Activated CD8-positive, alpha-beta T cell treated with anti-CD3 and anti-CD28 coated beads for 36 hours (primary cell): ENCODE results near the gene GALNT14. TPM values are rescaled to one million over a fixed set of nuclear protein-coding genes. Genes with fewer than 3 reads are reported as not detected.

Experiments used
- ATAC-seq: fragments of 200-7000 bp; cut with Tn5 transposase; one replicate; pipeline ENCODE4 v1.10.0; 2021; ENCODE audit warnings: mild to moderate bottlenecking, moderate library complexity
- CTCF ChIA-PET: fragments of 350-600 bp; sonication (Branson Sonifier 250); formaldehyde crosslinking; loops from one replicate; lab custom pipeline; 2021; ENCODE audit warnings: antibody characterized with exemption; lab: Charles Lee
- POLR2A ChIA-PET: fragments of 350-600 bp; sonication (Branson Sonifier 250); formaldehyde crosslinking; loops from one replicate; lab custom pipeline; 2021; ENCODE audit warnings: antibody characterized with exemption; lab: Charles Lee
- DNase-seq: peaks from one replicate; pipeline ENCODE4 v3.0.0-alpha.2; 2020
- H3K27ac Mint-ChIP-seq: one replicate; pipeline ENCODE4 v1.8.0; 2021; ENCODE audit warnings: mild to moderate bottlenecking, mixed read lengths
- H3K27me3 Mint-ChIP-seq: one replicate; pipeline ENCODE4 v1.8.0; 2021; ENCODE audit warnings: mixed read lengths
- H3K36me3 Mint-ChIP-seq: one replicate; pipeline ENCODE4 v1.8.0; 2021; ENCODE audit warnings: low read depth, mixed read lengths
- H3K4me1 Mint-ChIP-seq: one replicate; pipeline ENCODE4 v1.8.0; 2021; ENCODE audit warnings: low read depth, mixed read lengths
- H3K4me3 Mint-ChIP-seq: one replicate; pipeline ENCODE4 v1.8.0; 2021; ENCODE audit warnings: mild to moderate bottlenecking, moderate library complexity, mixed read lengths
- H3K9me3 Mint-ChIP-seq: one replicate; pipeline ENCODE4 v1.8.0; 2021; ENCODE audit warnings: mixed read lengths
- intact Hi-C: fragments of 100-400 bp; cut with micrococcal nuclease; formaldehyde crosslinking; loops from one replicate; pipeline ENCODE4 v1.10.0; 2022
- total RNA-seq, 2 experiments: library from RNA; stranded (reverse); gene quantifications; one replicate each; pipeline ENCODE4 v1.2.3, GENCODE V29; 2021
- TF ChIP-seq, protein P1 (sequence below): fragments of 200-600 bp; IDR thresholded peaks from one replicate; pipeline ENCODE4 v1.8.0; 2022; ENCODE audit warnings: antibody characterized with exemption, mild to moderate bottlenecking

Gene GALNT14
- total RNA-seq, 2 experiments from 2014 or later: 1.1 to 1.9 TPM

DNA sequence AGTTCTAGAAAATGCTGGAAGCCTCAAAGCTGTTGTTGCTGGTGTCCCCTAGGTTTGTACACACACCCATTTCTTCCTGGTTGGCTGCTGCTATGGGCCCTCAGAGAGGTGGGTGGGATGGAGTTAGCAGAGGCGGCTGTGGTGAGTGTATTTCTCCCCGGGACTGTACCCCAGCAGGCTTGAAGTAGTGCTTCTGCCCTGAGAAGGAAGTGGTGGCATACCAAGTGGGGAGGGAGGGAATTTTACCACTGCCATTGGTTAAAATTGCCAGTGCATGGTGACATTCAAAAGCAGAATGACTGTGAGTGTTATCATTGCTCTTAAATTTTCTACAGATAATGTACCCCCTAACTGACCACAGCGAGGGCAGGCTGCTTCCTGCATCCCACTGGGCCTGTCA is 205.4 kb downstream of the GALNT14 start:
- Mint-ChIP-seq H3K36me3 (no peaks in the 10 kb centered on the region), H3K27me3 (no peaks in the 10 kb centered on the region), H3K4me1 (peaks cover 16% of the 10 kb centered on the region), H3K9me3 (no peaks in the 10 kb centered on the region), H3K27ac (no peak overlapping the region), H3K4me3 (no peak overlapping the region)
- peak; percentile 97 for ATAC-seq
- CTCF ChIA-PET: interaction anchor here (0.7 kb wide), 1 partner anchor 221 kb away, joined by 3 read pairs; no protein-coding TSS in a partner anchor
- POLR2A ChIA-PET: no interaction called here
- TF ChIP-seq, protein P1, sequence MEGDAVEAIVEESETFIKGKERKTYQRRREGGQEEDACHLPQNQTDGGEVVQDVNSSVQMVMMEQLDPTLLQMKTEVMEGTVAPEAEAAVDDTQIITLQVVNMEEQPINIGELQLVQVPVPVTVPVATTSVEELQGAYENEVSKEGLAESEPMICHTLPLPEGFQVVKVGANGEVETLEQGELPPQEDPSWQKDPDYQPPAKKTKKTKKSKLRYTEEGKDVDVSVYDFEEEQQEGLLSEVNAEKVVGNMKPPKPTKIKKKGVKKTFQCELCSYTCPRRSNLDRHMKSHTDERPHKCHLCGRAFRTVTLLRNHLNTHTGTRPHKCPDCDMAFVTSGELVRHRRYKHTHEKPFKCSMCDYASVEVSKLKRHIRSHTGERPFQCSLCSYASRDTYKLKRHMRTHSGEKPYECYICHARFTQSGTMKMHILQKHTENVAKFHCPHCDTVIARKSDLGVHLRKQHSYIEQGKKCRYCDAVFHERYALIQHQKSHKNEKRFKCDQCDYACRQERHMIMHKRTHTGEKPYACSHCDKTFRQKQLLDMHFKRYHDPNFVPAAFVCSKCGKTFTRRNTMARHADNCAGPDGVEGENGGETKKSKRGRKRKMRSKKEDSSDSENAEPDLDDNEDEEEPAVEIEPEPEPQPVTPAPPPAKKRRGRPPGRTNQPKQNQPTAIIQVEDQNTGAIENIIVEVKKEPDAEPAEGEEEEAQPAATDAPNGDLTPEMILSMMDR: no peak
- intact Hi-C loops: no loop called here
- peak; percentile 71 for DNase-seq

DNA sequence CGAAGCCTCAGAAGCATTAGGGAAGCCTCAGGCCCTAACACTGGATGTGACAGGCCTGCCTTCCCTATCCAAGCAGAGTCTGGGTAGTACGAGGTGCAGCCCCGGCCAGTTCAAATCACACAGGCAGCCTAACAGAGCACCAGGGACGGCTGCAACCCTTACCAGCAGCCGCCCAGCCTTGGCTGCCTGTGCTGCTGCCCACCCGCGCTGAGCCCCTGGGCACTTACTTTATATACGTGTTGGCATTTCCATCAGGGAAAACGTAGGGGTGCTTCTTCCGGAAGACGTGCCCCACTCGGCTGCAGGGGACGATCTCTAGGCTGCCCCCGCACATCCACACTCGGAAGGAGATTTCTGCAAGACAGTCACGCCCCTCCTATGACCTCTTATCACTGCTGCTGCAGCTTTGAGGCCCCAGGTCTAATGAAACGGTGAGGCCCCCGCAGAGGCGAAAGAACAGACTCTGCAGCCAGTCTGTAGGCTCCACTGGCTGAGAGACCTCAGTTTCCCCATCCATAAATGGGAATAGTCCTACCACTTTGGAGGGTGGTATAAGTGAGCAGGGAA is 206.3 kb downstream of the GALNT14 start:
- DNase-seq (no peak), ATAC-seq (no peak)
- Mint-ChIP-seq H3K4me1 (peaks cover 16% of the 10 kb centered on the region), H3K36me3 (no peaks in the 10 kb centered on the region), H3K9me3 (no peaks in the 10 kb centered on the region), H3K27ac (no peak overlapping the region), H3K27me3 (no peaks in the 10 kb centered on the region), H3K4me3 (no peak overlapping the region)
- CTCF ChIA-PET: no interaction called here
- intact Hi-C loops: no loop called here
- POLR2A ChIA-PET: no interaction called here
- TF ChIP-seq, protein P1: no peak

DNA sequence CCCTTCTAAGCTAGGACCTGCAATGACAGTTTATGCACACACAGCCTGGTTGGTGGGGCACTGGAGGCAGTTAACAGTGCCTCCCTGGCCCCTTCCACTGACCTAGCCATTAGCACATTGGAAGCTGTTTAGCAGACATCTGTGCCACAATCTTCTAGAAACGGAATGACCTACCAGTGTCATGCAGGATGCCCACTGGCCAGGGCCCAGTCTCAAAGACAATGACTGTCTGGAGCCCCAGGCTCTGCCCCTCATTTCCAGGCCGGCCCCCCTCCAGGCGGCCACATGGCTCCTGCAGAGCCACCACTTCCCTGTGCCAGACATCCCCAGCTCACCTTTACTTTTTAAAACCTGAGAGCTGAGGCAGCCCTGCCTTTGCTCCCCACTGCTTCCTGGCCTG is 207.5 kb downstream of the GALNT14 start:
- intact Hi-C loops: no loop called here
- ChIA-PET POLR2A (no interaction called here), CTCF (no interaction called here)
- DNase-seq: no peak
- TF ChIP-seq, protein P1: no peak
- no peaks in the 10 kb centered on the region for H3K36me3 Mint-ChIP-seq
- peaks cover 16% of the 10 kb centered on the region for H3K4me1 Mint-ChIP-seq
- no peak overlapping the region for H3K4me3 Mint-ChIP-seq
- no peaks in the 10 kb centered on the region for H3K27me3 Mint-ChIP-seq
- H3K27ac Mint-ChIP-seq: no peak overlapping the region
- ATAC-seq: no peak
- no peaks in the 10 kb centered on the region for H3K9me3 Mint-ChIP-seq

DNA sequence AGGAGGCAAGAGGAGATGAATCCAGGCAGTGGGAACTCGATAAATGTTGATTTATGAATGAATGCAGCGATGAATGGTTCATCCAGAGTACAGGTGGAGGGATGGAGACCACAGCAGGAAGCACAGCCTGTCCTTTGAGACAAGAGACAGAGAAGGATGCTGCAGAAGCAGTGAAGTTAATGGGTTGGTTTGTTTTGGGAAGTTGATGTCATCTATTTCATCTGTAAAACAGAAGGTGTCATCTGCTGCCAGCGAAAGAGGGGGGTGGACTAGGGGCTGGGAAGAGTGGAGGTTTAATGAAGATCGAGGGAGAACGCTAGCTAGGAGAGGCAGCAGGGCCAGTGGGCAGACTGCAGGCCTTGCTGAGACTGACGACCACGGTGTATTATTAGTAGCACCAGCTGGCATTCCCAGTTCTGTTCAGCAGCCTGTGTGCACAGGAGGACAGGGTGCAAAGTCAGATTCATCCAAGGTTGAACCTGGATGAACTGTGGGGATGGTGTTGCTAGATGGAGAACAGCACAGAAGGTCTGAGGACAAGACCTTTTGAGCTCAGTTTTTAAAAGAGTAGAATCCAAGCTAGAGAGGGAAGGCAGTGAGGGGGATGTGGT is 210.7 kb downstream of the GALNT14 start:
- no peak overlapping the region for H3K4me3 Mint-ChIP-seq
- H3K9me3 Mint-ChIP-seq: no peaks in the 10 kb centered on the region
- TF ChIP-seq, protein P1: no peak
- ATAC-seq: no peak
- ChIA-PET POLR2A (no interaction called here), CTCF (no interaction called here)
- no peak overlapping the region for H3K27ac Mint-ChIP-seq
- no peaks in the 10 kb centered on the region for H3K36me3 Mint-ChIP-seq
- peaks cover 4% of the 10 kb centered on the region for H3K4me1 Mint-ChIP-seq
- intact Hi-C loops: no loop called here
- no peak for DNase-seq
- no peaks in the 10 kb centered on the region for H3K27me3 Mint-ChIP-seq

DNA sequence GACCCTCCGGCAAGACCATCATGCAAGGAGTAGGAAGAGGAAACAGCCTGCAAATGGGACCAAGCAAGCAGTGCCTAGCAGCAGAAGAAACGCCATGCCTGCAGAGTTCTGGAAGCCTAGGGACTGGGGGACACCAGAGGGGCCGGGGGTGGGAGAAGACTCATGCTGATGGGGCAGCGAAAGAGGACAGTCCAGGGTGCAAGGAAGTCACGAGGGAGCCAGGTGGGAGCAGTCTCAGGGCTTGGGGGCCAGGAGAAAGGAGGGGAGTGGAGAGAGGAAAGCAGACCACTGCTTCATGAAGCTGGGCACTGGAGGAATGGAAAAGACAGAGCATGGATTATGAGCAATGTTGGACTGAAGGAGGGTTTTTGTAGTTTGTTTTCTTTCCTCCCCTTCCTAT is 211.6 kb downstream of the GALNT14 start:
- POLR2A ChIA-PET: no interaction called here
- Mint-ChIP-seq H3K9me3 (no peaks in the 10 kb centered on the region), H3K27ac (no peak overlapping the region), H3K27me3 (no peaks in the 10 kb centered on the region), H3K36me3 (no peaks in the 10 kb centered on the region), H3K4me3 (no peak overlapping the region), H3K4me1 (no peaks in the 10 kb centered on the region)
- ATAC-seq: no peak
- intact Hi-C loops: no loop called here
- TF ChIP-seq, protein P1: no peak
- CTCF ChIA-PET: no interaction called here
- DNase-seq: no peak
